Epithelial cell of esophagus (primary cell): Measurements from ENCODE around the gene APOL1.
"Not testable (repeated sequence)": the region's sequence is repeated elsewhere in the genome, so short reads cannot be mapped to it uniquely, and the experiment has no call there.

ENCODE experiments used
- DNase-seq: peaks from one replicate; pipeline ENCODE4 v3.0.0; 2010; ENCODE audit warnings: low read depth
- H3K4me3 ChIP-seq: 2 replicates; pipeline ENCODE4 v1.5.1; 2011; ENCODE audit warnings: mild to moderate bottlenecking, low read length, control low read depth
- CTCF ChIP-seq: IDR thresholded peaks from 2 replicates; pipeline ENCODE4 v1.5.1; 2011; ENCODE audit warnings: low read depth, mild to moderate bottlenecking, low read length, control low read depth, inconsistent platforms; ENCODE audit not compliant: insufficient read depth; ENCODE audit errors: missing control alignments

The APOL1 gene

GRCh38 chr22:36225333-36225922 lies 27.5 kb upstream of the APOL1 start:
- no peak for TF ChIP-seq CTCF
- no peak overlapping the region for H3K4me3 ChIP-seq
- DNase-seq = no peak

- H3K4me3 ChIP-seq = no peak overlapping the region
- TF ChIP-seq CTCF = no peak
- DNase-seq = no peak
These were observed 26.7 kb upstream of the APOL1 start for GRCh38 chr22:36226189-36226588.

GRCh38 chr22:36227396-36227795 lies 25.5 kb upstream of the APOL1 start:
- DNase-seq = no peak
- TF ChIP-seq CTCF = no peak

GRCh38 chr22:36227806-36228205 lies 25.1 kb upstream of the APOL1 start:
- DNase-seq = no peak
- no peak overlapping the region for H3K4me3 ChIP-seq
- TF ChIP-seq CTCF = no peak

More at GRCh38 chr22:36227396-36227795, 25.5 kb upstream of the APOL1 start:
- H3K4me3 ChIP-seq = no peak overlapping the region

GRCh38 chr22:36228369-36228768 lies 24.6 kb upstream of the APOL1 start:
- not testable (repeated sequence) for H3K4me3 ChIP-seq, DNase-seq

- H3K4me3 ChIP-seq = no peak overlapping the region
- no peak for TF ChIP-seq CTCF
- DNase-seq = no peak
These were observed 24.0 kb upstream of the APOL1 start for GRCh38 chr22:36228944-36229343.

GRCh38 chr22:36229649-36230048 lies 23.3 kb upstream of the APOL1 start:
- not testable (repeated sequence) for DNase-seq, H3K4me3 ChIP-seq

- DNase-seq, H3K4me3 ChIP-seq: not testable (repeated sequence)
These were observed 21.9 kb upstream of the APOL1 start for GRCh38 chr22:36231051-36231450.

- no peak for DNase-seq
- no peak overlapping the region for H3K4me3 ChIP-seq
- TF ChIP-seq CTCF = no peak
These were observed 20.1 kb upstream of the APOL1 start for GRCh38 chr22:36232715-36233401.
